Panc1 (cell line): ENCODE measurements around the gene JADE3.

Experiments
- CTCF ChIP-seq: fragments of 450-650 bp; IDR thresholded peaks from 2 replicates; pipeline ENCODE4 v1.5.1; 2017; ENCODE audit warnings: mild to moderate bottlenecking
- POLR2AphosphoS5 ChIP-seq: IDR thresholded peaks from 2 replicates; pipeline ENCODE4 v1.6.1; 2012; ENCODE audit warnings: mild to moderate bottlenecking, low read depth, low read length, moderate library complexity
- REST ChIP-seq, 2 experiments: IDR thresholded peaks; 2 replicates each; pipeline ENCODE4 v1.6.1; 2011 to 2012; ENCODE audit warnings: low read depth in 2 of 2, control low read depth in 1 of 2, low read length in 1 of 2, mild to moderate bottlenecking in 1 of 2, moderate library complexity in 1 of 2; ENCODE audit not compliant: insufficient read depth in 1 of 2
- SIN3A ChIP-seq: IDR thresholded peaks from 2 replicates; pipeline ENCODE4 v1.6.1; 2012; ENCODE audit warnings: low read depth, mild to moderate bottlenecking, low read length, moderate library complexity, borderline replicate concordance; ENCODE audit not compliant: insufficient read depth
- TCF7L2 ChIP-seq: IDR thresholded peaks from 2 replicates; pipeline ENCODE4 v1.6.1; 2011; ENCODE audit warnings: mild to moderate bottlenecking, low read depth, low read length, inconsistent platforms

GRCh38 chrX:46965125-46965758 lies 53.0 kb downstream of the JADE3 start:
- TF ChIP-seq CTCF (no peak), POLR2AphosphoS5 (no peak), SIN3A (no peak), REST (IDR thresholded peaks at IDR 0.05; ENCODE audit: insufficient read depth in 1 of 2, low read depth in 2 of 2, low read length in 1 of 2) (no peak), TCF7L2 (no peak)
